K562 (cell line): ENCODE results near the gene CREB3L1. TPM values are rescaled to one million over a fixed set of nuclear protein-coding genes. Genes with fewer than 3 reads are reported as not detected.

ENCODE experiments used
- C11orf30 ChIP-seq: fragments of 450-650 bp; IDR thresholded peaks from 2 replicates; pipeline ENCODE4 v1.6.1; 2016; ENCODE audit warnings: low read depth, mild to moderate bottlenecking
- ETV5 ChIP-seq: sonication (generic); formaldehyde crosslinking; IDR thresholded peaks from 2 replicates; pipeline ENCODE4 v1.4.0; 2020; ENCODE audit warnings: low read depth, mild to moderate bottlenecking, missing genetic modification reagents
- NCOA1 ChIP-seq: fragments of 450-650 bp; IDR thresholded peaks from 2 replicates; pipeline ENCODE4 v1.6.1; 2016; ENCODE audit warnings: low read depth
- PCBP2 ChIP-seq: fragments of 200-400 bp; formaldehyde crosslinking; IDR thresholded peaks from 2 replicates; pipeline ENCODE4 v1.6.1; 2018; ENCODE audit warnings: low read length, low read depth, mild to moderate bottlenecking, moderate library complexity; ENCODE audit not compliant: poor library complexity, severe bottlenecking
- PHTF2 ChIP-seq: fragments of 250-450 bp; sonication (Bioruptor Pico); IDR thresholded peaks from 2 replicates; pipeline ENCODE4 v1.5.0; 2021; ENCODE audit warnings: mild to moderate bottlenecking
- PYGO2 ChIP-seq: fragments of 450-650 bp; IDR thresholded peaks from 2 replicates; pipeline ENCODE4 v1.6.1; 2016; ENCODE audit warnings: mild to moderate bottlenecking, missing genetic modification characterization, moderate library complexity, missing compliant biosample characterization
- SPI1 ChIP-seq: IDR thresholded peaks from 2 replicates; pipeline ENCODE4 v1.6.1; 2011; ENCODE audit warnings: low read depth, low read length, control low read depth, borderline replicate concordance
- SRSF7 ChIP-seq: fragments of 200-400 bp; formaldehyde crosslinking; optimal IDR thresholded peaks from 2 replicates; pipeline ENCODE3; 2017; ENCODE audit warnings: mild to moderate bottlenecking, low read depth, low read length
- STAG1 ChIP-seq: sonication (generic); formaldehyde crosslinking; IDR thresholded peaks from 2 replicates; pipeline ENCODE4 v1.5.0; 2020; ENCODE audit warnings: missing genetic modification reagents, borderline replicate concordance
- THRAP3 ChIP-seq: fragments of 450-650 bp; IDR thresholded peaks from 2 replicates; pipeline ENCODE4 v1.6.1; 2016; ENCODE audit warnings: mild to moderate bottlenecking, inconsistent platforms, borderline replicate concordance
- ZNF143 ChIP-seq: sonication (generic); formaldehyde crosslinking; IDR thresholded peaks from 2 replicates; pipeline ENCODE4 v1.9.0; 2022; ENCODE audit warnings: mild to moderate bottlenecking, missing genetic modification reagents
- ZNF57 ChIP-seq: fragments of 450-650 bp; formaldehyde crosslinking; IDR thresholded peaks from 2 replicates; pipeline ENCODE4 v1.4.0; 2020; ENCODE audit warnings: mild to moderate bottlenecking, moderate library complexity
- ZNF764 ChIP-seq: fragments of 250-450 bp; sonication (Bioruptor Pico); IDR thresholded peaks from 2 replicates; pipeline ENCODE4 v1.4.0; 2020; ENCODE audit warnings: low read depth, mild to moderate bottlenecking, moderate library complexity
- polyA plus RNA-seq, 8 experiments: library from polyadenylated mRNA; depleted of rRNA in 4 of 8; stranded (reverse) in 5 of 8; unstranded in 3 of 8; fragments of >200 nt; fragmentation: Nextera tagmentation in 2 of 8; fragmentation: Illumina TruSeq in 1 of 8; extraction: Ambion mirVana in 2 of 8; extraction: Trizol in 1 of 8; gene quantifications; 2 replicates each; pipeline versions ENCODE4 v1.2.1 to v1.2.3, GENCODE V29; 2011 to 2014; ENCODE audit warnings: inconsistent platforms in 1 of 8, missing spikeins in 1 of 8
- total RNA-seq, 7 experiments: library from RNA; depleted of rRNA in 6 of 7; stranded (reverse); fragments of >200 nt in 6 of 7; fragmentation: Illumina TruSeq in 2 of 7; extraction: Trizol in 2 of 7; gene quantifications; 2 replicates each; pipeline versions ENCODE4 v1.2.1 to v1.2.3, GENCODE V29; 2011 to 2021; ENCODE audit warnings: low replicate concordance in 1 of 7
- TF ChIP-seq, protein P1 (sequence below): fragments of 250-450 bp; sonication (Bioruptor Pico); IDR thresholded peaks from 2 replicates; pipeline ENCODE4 v1.5.0; 2021; ENCODE audit warnings: mild to moderate bottlenecking, borderline replicate concordance
- TF ChIP-seq, protein P2 (sequence below): sonication (generic); formaldehyde crosslinking; IDR thresholded peaks from 2 replicates; pipeline ENCODE4 v1.8.1; 2022; ENCODE audit warnings: missing genetic modification reagents
- TF ChIP-seq, protein P3 (sequence below), 2 experiments: fragments of 250-450 bp in 1 of 2; fragments of 450-650 bp in 1 of 2; sonication (Bioruptor Pico) in 1 of 2; IDR thresholded peaks; 2 replicates each; pipeline versions ENCODE4 v1.6.1 to v1.8.0; 2016 to 2021; ENCODE audit warnings: mild to moderate bottlenecking in 2 of 2, moderate library complexity in 2 of 2, missing compliant biosample characterization in 1 of 2, missing genetic modification characterization in 1 of 2
- TF ChIP-seq, protein P4 (sequence below): fragments of 450-650 bp; IDR thresholded peaks from 2 replicates; pipeline ENCODE4 v1.6.1; 2017; ENCODE audit warnings: antibody characterized with exemption, mild to moderate bottlenecking
- TF ChIP-seq, protein P5 (sequence below): sonication (generic); formaldehyde crosslinking; IDR thresholded peaks from 2 replicates; pipeline ENCODE4 v1.8.1; 2023; ENCODE audit warnings: mild to moderate bottlenecking, missing genetic modification reagents

Gene CREB3L1
- total and polyA plus RNA-seq, 9 of the 15 experiments (the other 6 are each of a cell fraction or from before 2014, with no cell fraction given), result 1.2 to 27.6 (median 3.7) TPM

DNA sequence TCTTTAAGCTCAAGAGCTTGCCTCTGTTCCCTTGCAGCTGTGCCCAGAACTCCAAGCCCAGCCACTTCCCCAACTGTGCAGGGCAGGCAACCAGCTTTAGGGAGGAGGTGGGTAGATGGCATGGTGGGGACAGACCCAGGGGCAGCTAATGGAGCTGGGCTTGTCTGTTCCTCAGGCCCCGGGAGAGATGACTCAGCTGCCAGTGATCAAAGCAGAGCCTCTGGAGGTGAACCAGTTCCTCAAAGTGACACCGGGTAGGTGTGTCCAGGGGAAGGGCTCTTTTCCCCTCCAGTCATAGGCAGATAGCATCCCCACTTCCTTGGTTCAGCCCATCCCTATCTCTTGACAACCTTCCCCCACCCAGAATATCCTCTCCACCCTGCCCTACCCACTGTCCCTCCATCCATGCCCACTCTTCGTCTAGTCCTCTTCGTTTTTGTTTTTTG is 32.4 kb downstream of the CREB3L1 start (continued):
- TF ChIP-seq, protein P1, sequence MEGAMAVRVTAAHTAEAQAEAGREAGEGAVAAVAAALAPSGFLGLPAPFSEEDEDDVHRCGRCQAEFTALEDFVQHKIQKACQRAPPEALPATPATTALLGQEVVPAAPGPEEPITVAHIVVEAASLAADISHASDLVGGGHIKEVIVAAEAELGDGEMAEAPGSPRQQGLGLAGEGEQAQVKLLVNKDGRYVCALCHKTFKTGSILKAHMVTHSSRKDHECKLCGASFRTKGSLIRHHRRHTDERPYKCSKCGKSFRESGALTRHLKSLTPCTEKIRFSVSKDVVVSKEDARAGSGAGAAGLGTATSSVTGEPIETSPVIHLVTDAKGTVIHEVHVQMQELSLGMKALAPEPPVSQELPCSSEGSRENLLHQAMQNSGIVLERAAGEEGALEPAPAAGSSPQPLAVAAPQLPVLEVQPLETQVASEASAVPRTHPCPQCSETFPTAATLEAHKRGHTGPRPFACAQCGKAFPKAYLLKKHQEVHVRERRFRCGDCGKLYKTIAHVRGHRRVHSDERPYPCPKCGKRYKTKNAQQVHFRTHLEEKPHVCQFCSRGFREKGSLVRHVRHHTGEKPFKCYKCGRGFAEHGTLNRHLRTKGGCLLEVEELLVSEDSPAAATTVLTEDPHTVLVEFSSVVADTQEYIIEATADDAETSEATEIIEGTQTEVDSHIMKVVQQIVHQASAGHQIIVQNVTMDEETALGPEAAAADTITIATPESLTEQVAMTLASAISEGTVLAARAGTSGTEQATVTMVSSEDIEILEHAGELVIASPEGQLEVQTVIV (CRISPR knock-in tag), result no peak
- TF ChIP-seq ZNF143 (CRISPR knock-in tag) (no peak), ETV5 (CRISPR knock-in tag) (no peak), ZNF764 (CRISPR knock-in tag) (no peak), C11orf30 (peak; percentile 80), THRAP3 (no peak), PCBP2 (no peak), SRSF7 (no peak), PHTF2 (CRISPR knock-in tag) (no peak), STAG1 (CRISPR knock-in tag) (no peak), NCOA1 (no peak), PYGO2 (no peak), ZNF57 (no peak), SPI1 (peak; percentile 96)
- TF ChIP-seq, protein P2, sequence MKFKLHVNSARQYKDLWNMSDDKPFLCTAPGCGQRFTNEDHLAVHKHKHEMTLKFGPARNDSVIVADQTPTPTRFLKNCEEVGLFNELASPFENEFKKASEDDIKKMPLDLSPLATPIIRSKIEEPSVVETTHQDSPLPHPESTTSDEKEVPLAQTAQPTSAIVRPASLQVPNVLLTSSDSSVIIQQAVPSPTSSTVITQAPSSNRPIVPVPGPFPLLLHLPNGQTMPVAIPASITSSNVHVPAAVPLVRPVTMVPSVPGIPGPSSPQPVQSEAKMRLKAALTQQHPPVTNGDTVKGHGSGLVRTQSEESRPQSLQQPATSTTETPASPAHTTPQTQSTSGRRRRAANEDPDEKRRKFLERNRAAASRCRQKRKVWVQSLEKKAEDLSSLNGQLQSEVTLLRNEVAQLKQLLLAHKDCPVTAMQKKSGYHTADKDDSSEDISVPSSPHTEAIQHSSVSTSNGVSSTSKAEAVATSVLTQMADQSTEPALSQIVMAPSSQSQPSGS (CRISPR knock-in tag), result no peak
- TF ChIP-seq, protein P3, sequence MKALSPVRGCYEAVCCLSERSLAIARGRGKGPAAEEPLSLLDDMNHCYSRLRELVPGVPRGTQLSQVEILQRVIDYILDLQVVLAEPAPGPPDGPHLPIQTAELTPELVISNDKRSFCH (CRISPR knock-in tag; IDR thresholded peaks at IDR 0.05), result no peak
- TF ChIP-seq, protein P3 (tag; IDR thresholded peaks at IDR 0.05), result peak; percentile 23; the same call in 1 of the 2 replicates
- TF ChIP-seq, protein P4, sequence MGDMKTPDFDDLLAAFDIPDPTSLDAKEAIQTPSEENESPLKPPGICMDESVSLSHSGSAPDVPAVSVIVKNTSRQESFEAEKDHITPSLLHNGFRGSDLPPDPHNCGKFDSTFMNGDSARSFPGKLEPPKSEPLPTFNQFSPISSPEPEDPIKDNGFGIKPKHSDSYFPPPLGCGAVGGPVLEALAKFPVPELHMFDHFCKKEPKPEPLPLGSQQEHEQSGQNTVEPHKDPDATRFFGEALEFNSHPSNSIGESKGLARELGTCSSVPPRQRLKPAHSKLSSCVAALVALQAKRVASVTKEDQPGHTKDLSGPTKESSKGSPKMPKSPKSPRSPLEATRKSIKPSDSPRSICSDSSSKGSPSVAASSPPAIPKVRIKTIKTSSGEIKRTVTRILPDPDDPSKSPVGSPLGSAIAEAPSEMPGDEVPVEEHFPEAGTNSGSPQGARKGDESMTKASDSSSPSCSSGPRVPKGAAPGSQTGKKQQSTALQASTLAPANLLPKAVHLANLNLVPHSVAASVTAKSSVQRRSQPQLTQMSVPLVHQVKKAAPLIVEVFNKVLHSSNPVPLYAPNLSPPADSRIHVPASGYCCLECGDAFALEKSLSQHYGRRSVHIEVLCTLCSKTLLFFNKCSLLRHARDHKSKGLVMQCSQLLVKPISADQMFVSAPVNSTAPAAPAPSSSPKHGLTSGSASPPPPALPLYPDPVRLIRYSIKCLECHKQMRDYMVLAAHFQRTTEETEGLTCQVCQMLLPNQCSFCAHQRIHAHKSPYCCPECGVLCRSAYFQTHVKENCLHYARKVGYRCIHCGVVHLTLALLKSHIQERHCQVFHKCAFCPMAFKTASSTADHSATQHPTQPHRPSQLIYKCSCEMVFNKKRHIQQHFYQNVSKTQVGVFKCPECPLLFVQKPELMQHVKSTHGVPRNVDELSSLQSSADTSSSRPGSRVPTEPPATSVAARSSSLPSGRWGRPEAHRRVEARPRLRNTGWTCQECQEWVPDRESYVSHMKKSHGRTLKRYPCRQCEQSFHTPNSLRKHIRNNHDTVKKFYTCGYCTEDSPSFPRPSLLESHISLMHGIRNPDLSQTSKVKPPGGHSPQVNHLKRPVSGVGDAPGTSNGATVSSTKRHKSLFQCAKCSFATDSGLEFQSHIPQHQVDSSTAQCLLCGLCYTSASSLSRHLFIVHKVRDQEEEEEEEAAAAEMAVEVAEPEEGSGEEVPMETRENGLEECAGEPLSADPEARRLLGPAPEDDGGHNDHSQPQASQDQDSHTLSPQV, result peak; percentile 90
- TF ChIP-seq, protein P5, sequence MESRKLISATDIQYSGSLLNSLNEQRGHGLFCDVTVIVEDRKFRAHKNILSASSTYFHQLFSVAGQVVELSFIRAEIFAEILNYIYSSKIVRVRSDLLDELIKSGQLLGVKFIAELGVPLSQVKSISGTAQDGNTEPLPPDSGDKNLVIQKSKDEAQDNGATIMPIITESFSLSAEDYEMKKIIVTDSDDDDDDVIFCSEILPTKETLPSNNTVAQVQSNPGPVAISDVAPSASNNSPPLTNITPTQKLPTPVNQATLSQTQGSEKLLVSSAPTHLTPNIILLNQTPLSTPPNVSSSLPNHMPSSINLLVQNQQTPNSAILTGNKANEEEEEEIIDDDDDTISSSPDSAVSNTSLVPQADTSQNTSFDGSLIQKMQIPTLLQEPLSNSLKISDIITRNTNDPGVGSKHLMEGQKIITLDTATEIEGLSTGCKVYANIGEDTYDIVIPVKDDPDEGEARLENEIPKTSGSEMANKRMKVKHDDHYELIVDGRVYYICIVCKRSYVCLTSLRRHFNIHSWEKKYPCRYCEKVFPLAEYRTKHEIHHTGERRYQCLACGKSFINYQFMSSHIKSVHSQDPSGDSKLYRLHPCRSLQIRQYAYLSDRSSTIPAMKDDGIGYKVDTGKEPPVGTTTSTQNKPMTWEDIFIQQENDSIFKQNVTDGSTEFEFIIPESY (CRISPR knock-in tag), result no peak
